Measurements from ENCODE around the gene MUC5B. TPM values are rescaled to one million over a fixed set of nuclear protein-coding genes. Genes with fewer than 3 reads are reported as not detected.

Gene MUC5B
- total RNA-seq, 1 experiment from 2014 or later, result 24.3 TPM

- ChIA-PET CTCF (no interaction called here), POLR2A (ENCODE audit: unreplicated experiment) (no interaction called here)
- no peak for TF ChIP-seq EZH2phosphoT487 (IDR thresholded peaks at IDR 0.05; ENCODE audit: borderline replicate concordance, low read length)
- TF ChIP-seq CTCF (conservative IDR thresholded peaks at IDR 0.05; ENCODE audit: low read depth, low read length), result no peak
- TF ChIP-seq EZH2 (IDR thresholded peaks at IDR 0.05; ENCODE audit: low read length, unreplicated experiment), result no peak
- no peak overlapping the region for H3K27ac ChIP-seq (ENCODE audit: low read length)
- H3K79me2 ChIP-seq (ENCODE audit: low read length), result no peaks in the 10 kb centered on the region
- no peak overlapping the region for H3K9ac ChIP-seq (ENCODE audit: low read length)
- H3K4me1 ChIP-seq (ENCODE audit: insufficient read depth, low read length), result no peaks in the 10 kb centered on the region
- no peak overlapping the region for H3K4me2 ChIP-seq (ENCODE audit: low read length)
- no peaks in the 10 kb centered on the region for H3K9me3 ChIP-seq (ENCODE audit: low read length)
- H3F3A ChIP-seq (ENCODE audit: low read length, unreplicated experiment), result no peaks in the 10 kb centered on the region
- ATAC-seq, result no peak
- no peaks in the 10 kb centered on the region for H4K20me1 ChIP-seq (ENCODE audit: low read length)
- intact Hi-C loops (cut with micrococcal nuclease), result no loop called here
- H2AFZ ChIP-seq (ENCODE audit: low read length), result no peak overlapping the region
- no peaks in the 10 kb centered on the region for H3K36me3 ChIP-seq (ENCODE audit: low read depth, low read length)
- DNase-seq, result no peak
- BruUV-seq (replicated peaks), result no TSS peak
- no peaks in the 10 kb centered on the region for H3K9me2 ChIP-seq (replicated peaks; ENCODE audit: low read length)
- no peak overlapping the region for H3K4me3 ChIP-seq (ENCODE audit: low read length)
- H3K27me3 ChIP-seq (ENCODE audit: low read length), result no peaks in the 10 kb centered on the region
These were observed 7.2 kb downstream of the MUC5B start for GRCh38 chr11:1230121-1230455.

GRCh38 chr11:1230456-1231395 lies 7.9 kb downstream of the MUC5B start:
- TF ChIP-seq EZH2 (IDR thresholded peaks at IDR 0.05; ENCODE audit: low read length, unreplicated experiment) (no peak), EZH2phosphoT487 (IDR thresholded peaks at IDR 0.05; ENCODE audit: borderline replicate concordance, low read length) (no peak), CTCF (conservative IDR thresholded peaks at IDR 0.05; ENCODE audit: low read depth, low read length) (no peak)
- Histone ChIP-seq H3F3A (ENCODE audit: low read length, unreplicated experiment) (no peaks in the 10 kb centered on the region), H3K4me2 (ENCODE audit: low read length) (no peak overlapping the region), H3K4me3 (ENCODE audit: low read length) (no peak overlapping the region), H3K79me2 (ENCODE audit: low read length) (no peaks in the 10 kb centered on the region), H3K4me1 (ENCODE audit: insufficient read depth, low read length) (no peaks in the 10 kb centered on the region), H3K9ac (ENCODE audit: low read length) (no peak overlapping the region), H3K36me3 (ENCODE audit: low read depth, low read length) (no peaks in the 10 kb centered on the region), H4K20me1 (ENCODE audit: low read length) (no peaks in the 10 kb centered on the region), H3K27me3 (ENCODE audit: low read length) (no peaks in the 10 kb centered on the region), H3K9me2 (replicated peaks; ENCODE audit: low read length) (no peaks in the 10 kb centered on the region), H3K9me3 (ENCODE audit: low read length) (no peaks in the 10 kb centered on the region), H3K27ac (ENCODE audit: low read length) (no peak overlapping the region), H2AFZ (ENCODE audit: low read length) (no peak overlapping the region)
- no TSS peak for BruUV-seq (replicated peaks)
- ChIA-PET CTCF (no interaction called here), POLR2A (ENCODE audit: unreplicated experiment) (no interaction called here)
- ATAC-seq, result no peak
- DNase-seq, result no peak
- intact Hi-C loops (cut with micrococcal nuclease), result no loop called here

GRCh38 chr11:1231396-1232020 lies 8.6 kb downstream of the MUC5B start:
- no peak for ATAC-seq
- Histone ChIP-seq H3K4me3 (ENCODE audit: low read length) (no peak overlapping the region), H3K9ac (ENCODE audit: low read length) (no peak overlapping the region), H4K20me1 (ENCODE audit: low read length) (no peaks in the 10 kb centered on the region), H3K9me2 (replicated peaks; ENCODE audit: low read length) (no peaks in the 10 kb centered on the region), H3K4me1 (ENCODE audit: insufficient read depth, low read length) (no peaks in the 10 kb centered on the region), H3K9me3 (ENCODE audit: low read length) (no peaks in the 10 kb centered on the region), H3F3A (ENCODE audit: low read length, unreplicated experiment) (no peaks in the 10 kb centered on the region), H3K79me2 (ENCODE audit: low read length) (no peaks in the 10 kb centered on the region), H3K27me3 (ENCODE audit: low read length) (no peaks in the 10 kb centered on the region), H3K27ac (ENCODE audit: low read length) (no peak overlapping the region), H3K4me2 (ENCODE audit: low read length) (no peak overlapping the region), H3K36me3 (ENCODE audit: low read depth, low read length) (no peaks in the 10 kb centered on the region), H2AFZ (ENCODE audit: low read length) (no peak overlapping the region)
- no TSS peak for BruUV-seq (replicated peaks)
- ChIA-PET POLR2A (ENCODE audit: unreplicated experiment) (no interaction called here), CTCF (no interaction called here)
- no peak for TF ChIP-seq EZH2phosphoT487 (IDR thresholded peaks at IDR 0.05; ENCODE audit: borderline replicate concordance, low read length)
- no peak for TF ChIP-seq CTCF (conservative IDR thresholded peaks at IDR 0.05; ENCODE audit: low read depth, low read length)
- TF ChIP-seq EZH2 (IDR thresholded peaks at IDR 0.05; ENCODE audit: low read length, unreplicated experiment), result no peak
- intact Hi-C loops (cut with micrococcal nuclease), result no loop called here
- DNase-seq, result no peak

All from PC-3 (cell line).